ENCODE results near the gene NDST3. TPM values are rescaled to one million over a fixed set of nuclear protein-coding genes. Genes with fewer than 3 reads are reported as not detected.
"Not testable (repeated sequence)": the region's sequence is repeated elsewhere in the genome, so short reads cannot be mapped to it uniquely, and the experiment has no call there.

The NDST3 gene
- total RNA-seq, 1 donor from 2014 or later: 0.20 TPM

- DNase-seq: no peak
These were observed 146.5 kb downstream of the NDST3 start for GRCh38 chr4:118180776-118181175.

- no peak for DNase-seq
These were observed 156.6 kb downstream of the NDST3 start for GRCh38 chr4:118190903-118191302.

- DNase-seq: no peak
These were observed 159.1 kb downstream of the NDST3 start for GRCh38 chr4:118193421-118193820.

GRCh38 chr4:118206627-118207026, 172.3 kb downstream of the NDST3 start:
- DNase-seq: no peak

GRCh38 chr4:118213101-118213500, 178.8 kb downstream of the NDST3 start:
- no peak for DNase-seq

GRCh38 chr4:118215826-118216225, 181.5 kb downstream of the NDST3 start:
- no peak for DNase-seq

- DNase-seq: no peak
These were observed 187.0 kb downstream of the NDST3 start for GRCh38 chr4:118221227-118221800.

- DNase-seq: peak; percentile 34
These were observed 190.1 kb downstream of the NDST3 start for GRCh38 chr4:118224243-118224829.

GRCh38 chr4:118225511-118225910, 191.2 kb downstream of the NDST3 start:
- no peak for DNase-seq

GRCh38 chr4:118226311-118227010, 192.2 kb downstream of the NDST3 start:
- DNase-seq: no peak

- DNase-seq: no peak
These were observed 201.4 kb downstream of the NDST3 start for GRCh38 chr4:118235566-118236120.

- no peak for DNase-seq
These were observed 203.2 kb downstream of the NDST3 start for GRCh38 chr4:118237531-118237930.

- no peak for DNase-seq
These were observed 215.6 kb downstream of the NDST3 start for GRCh38 chr4:118249890-118250289.

- no peak for DNase-seq
These were observed 220.1 kb downstream of the NDST3 start for GRCh38 chr4:118254368-118254767.

GRCh38 chr4:118259111-118259510, 224.8 kb downstream of the NDST3 start:
- DNase-seq: no peak

- DNase-seq: no peak
These were observed 226.0 kb downstream of the NDST3 start for GRCh38 chr4:118260309-118260708.

- DNase-seq: no peak
These were observed 229.8 kb downstream of the NDST3 start for GRCh38 chr4:118264096-118264495.

- no peak for DNase-seq
These were observed 231.2 kb downstream of the NDST3 start for GRCh38 chr4:118265312-118266144.

GRCh38 chr4:118266145-118266496, 231.8 kb downstream of the NDST3 start:
- not testable (repeated sequence) for DNase-seq

GRCh38 chr4:118268780-118269179, 234.5 kb downstream of the NDST3 start:
- no peak for DNase-seq

GRCh38 chr4:118270492-118270891, 236.2 kb downstream of the NDST3 start:
- no peak for DNase-seq

- DNase-seq: no peak
These were observed 237.5 kb downstream of the NDST3 start for GRCh38 chr4:118271788-118272187.

- DNase-seq: no peak
These were observed 239.4 kb downstream of the NDST3 start for GRCh38 chr4:118273642-118274041.

Data from skin of body (tissue), 2 donors.